Stromal cell of bone marrow (primary cell): ENCODE results near the gene JUN.

Experiments used
- DNase-seq: peaks from one replicate; pipeline ENCODE4 v3.0.0-alpha.2; 2012; ENCODE audit warnings: low read depth

The JUN gene

GRCh38 chr1:58783090-58783992, 506 bp downstream of the JUN start:
- peak; percentile 20 for DNase-seq

GRCh38 chr1:58782178-58783089, 1.4 kb downstream of the JUN start:
- DNase-seq, result peak; percentile 10

GRCh38 chr1:58781541-58782177, 2.2 kb downstream of the JUN start:
- DNase-seq, result peak; percentile 33

GRCh38 chr1:58780836-58781452, 2.9 kb downstream of the JUN start:
- DNase-seq, result no peak

- no peak for DNase-seq
Measured at GRCh38 chr1:58780411-58780810, 3.4 kb downstream of the JUN start.

- DNase-seq, result peak; percentile 55
Measured at GRCh38 chr1:58779801-58780382, 4.0 kb downstream of the JUN start.

GRCh38 chr1:58779059-58779754, 4.6 kb downstream of the JUN start:
- DNase-seq, result no peak

GRCh38 chr1:58778385-58779000, 5.4 kb downstream of the JUN start:
- no peak for DNase-seq

GRCh38 chr1:58774027-58774426, 9.8 kb downstream of the JUN start:
- no peak for DNase-seq

GRCh38 chr1:58773406-58773840, 10.4 kb downstream of the JUN start:
- DNase-seq, result peak; percentile 90

- no peak for DNase-seq
Measured at GRCh38 chr1:58769809-58770320, 14.0 kb downstream of the JUN start.

- no peak for DNase-seq
Measured at GRCh38 chr1:58768971-58769808, 14.7 kb downstream of the JUN start.

- no peak for DNase-seq
Measured at GRCh38 chr1:58768191-58768731, 15.6 kb downstream of the JUN start.

- DNase-seq, result no peak
Measured at GRCh38 chr1:58767143-58767542, 16.7 kb downstream of the JUN start.

- DNase-seq, result no peak
Measured at GRCh38 chr1:58765441-58765840, 18.4 kb downstream of the JUN start.

GRCh38 chr1:58765006-58765405, 18.8 kb downstream of the JUN start:
- no peak for DNase-seq

- DNase-seq, result peak; percentile 74
Measured at GRCh38 chr1:58764294-58764978, 19.4 kb downstream of the JUN start.

- no peak for DNase-seq
Measured at GRCh38 chr1:58763214-58763613, 20.6 kb downstream of the JUN start.
